ENCODE measurements around the gene NRG3. TPM values are rescaled to one million over a fixed set of nuclear protein-coding genes. Genes with fewer than 3 reads are reported as not detected.

Gene NRG3
- total and polyA plus RNA-seq, 2 of the 8 experiments (the other 6 are each of a cell fraction or from before 2014, with no cell fraction given): 4.2 to 5.0 TPM

DNA sequence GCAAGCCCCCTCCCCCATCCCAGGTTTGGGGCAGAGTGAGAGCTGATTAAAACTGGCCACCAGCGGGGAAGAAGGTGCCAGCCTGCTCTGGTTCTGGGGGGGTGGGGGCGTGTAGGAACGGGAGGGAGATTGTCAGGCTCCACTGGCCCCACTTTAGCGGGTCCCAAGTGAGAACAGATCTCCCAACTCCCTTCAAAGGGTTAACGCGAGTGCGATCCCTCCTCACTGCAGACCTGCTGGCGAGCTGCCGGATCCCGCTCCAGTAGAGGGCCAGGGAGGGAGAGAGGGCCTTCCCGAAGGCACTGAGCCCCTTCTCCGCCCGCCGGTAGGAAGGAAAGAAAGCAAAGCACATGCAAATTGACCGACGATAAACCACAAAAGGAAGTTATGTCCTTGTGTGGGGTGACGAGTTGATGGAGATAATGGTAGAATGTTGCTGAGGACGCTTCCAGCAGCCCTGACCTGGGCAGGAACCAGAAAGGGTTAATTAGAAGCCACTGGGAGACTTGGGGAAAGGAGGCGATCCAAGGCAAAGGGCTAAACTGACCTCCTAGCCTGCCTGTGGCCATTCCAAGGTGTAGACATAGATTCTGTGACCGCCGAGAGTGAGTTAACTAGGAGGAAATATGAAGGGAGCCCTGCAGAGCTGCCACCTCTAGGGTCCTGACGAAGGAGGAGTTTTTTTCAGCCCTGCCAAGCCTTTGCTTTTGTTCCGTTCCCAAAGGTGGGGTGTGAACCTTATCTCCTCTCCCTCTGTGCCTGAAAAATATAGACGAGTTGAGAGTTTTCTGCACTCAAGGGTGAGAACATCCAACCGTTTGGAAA, 1.5 kb downstream of the NRG3 start (continued):
- TF ChIP-seq RBBP5 (IDR thresholded peaks at IDR 0.05; ENCODE audit: borderline replicate concordance, low read depth, low read length) (no peak; the same call in none of the 2 replicates), TCF12 (IDR thresholded peaks at IDR 0.05; ENCODE audit: low read depth, low read length) (no peak), CBX5 (IDR thresholded peaks at IDR 0.05; ENCODE audit: low read depth, low read length) (no peak), KDM5A (IDR thresholded peaks at IDR 0.05; ENCODE audit: low read length) (no peak), SUZ12 (IDR thresholded peaks at IDR 0.05; ENCODE audit: low read length) (no peak), SIRT6 (IDR thresholded peaks at IDR 0.05; ENCODE audit: low read length) (no peak), EZH2 (IDR thresholded peaks at IDR 0.05; ENCODE audit: low read depth, low read length, severe bottlenecking) (peak; percentile 55), KDM4A (IDR thresholded peaks at IDR 0.05; ENCODE audit: low read depth, low read length, severe bottlenecking) (peak; percentile 49), RAD21 (IDR thresholded peaks at IDR 0.05 in 1 of 2, conservative IDR thresholded peaks at IDR 0.05 in 1 of 2; ENCODE audit: low read depth in 2 of 2, low read length in 2 of 2) (peak in 1 of 2 experiments; percentile 3; a peak in 1 of 4 replicates), CTBP2 (IDR thresholded peaks at IDR 0.05; ENCODE audit: borderline replicate concordance, insufficient read depth, insufficient read length, low read length) (peak; percentile 76), MAFK (IDR thresholded peaks at IDR 0.05; ENCODE audit: low read depth, low read length) (no peak), SP4 (IDR thresholded peaks at IDR 0.05; ENCODE audit: low read length) (no peak)
- TF ChIP-seq, protein P1, sequence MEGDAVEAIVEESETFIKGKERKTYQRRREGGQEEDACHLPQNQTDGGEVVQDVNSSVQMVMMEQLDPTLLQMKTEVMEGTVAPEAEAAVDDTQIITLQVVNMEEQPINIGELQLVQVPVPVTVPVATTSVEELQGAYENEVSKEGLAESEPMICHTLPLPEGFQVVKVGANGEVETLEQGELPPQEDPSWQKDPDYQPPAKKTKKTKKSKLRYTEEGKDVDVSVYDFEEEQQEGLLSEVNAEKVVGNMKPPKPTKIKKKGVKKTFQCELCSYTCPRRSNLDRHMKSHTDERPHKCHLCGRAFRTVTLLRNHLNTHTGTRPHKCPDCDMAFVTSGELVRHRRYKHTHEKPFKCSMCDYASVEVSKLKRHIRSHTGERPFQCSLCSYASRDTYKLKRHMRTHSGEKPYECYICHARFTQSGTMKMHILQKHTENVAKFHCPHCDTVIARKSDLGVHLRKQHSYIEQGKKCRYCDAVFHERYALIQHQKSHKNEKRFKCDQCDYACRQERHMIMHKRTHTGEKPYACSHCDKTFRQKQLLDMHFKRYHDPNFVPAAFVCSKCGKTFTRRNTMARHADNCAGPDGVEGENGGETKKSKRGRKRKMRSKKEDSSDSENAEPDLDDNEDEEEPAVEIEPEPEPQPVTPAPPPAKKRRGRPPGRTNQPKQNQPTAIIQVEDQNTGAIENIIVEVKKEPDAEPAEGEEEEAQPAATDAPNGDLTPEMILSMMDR (IDR thresholded peaks at IDR 0.05; ENCODE audit: control extremely low read depth in 1 of 3, insufficient read depth in 1 of 3, low read depth in 1 of 3, low read length in 3 of 3): peak in 1 of 3 experiments; percentile 9; a peak in 1 of 4 replicates
- TF ChIP-seq, protein P2, sequence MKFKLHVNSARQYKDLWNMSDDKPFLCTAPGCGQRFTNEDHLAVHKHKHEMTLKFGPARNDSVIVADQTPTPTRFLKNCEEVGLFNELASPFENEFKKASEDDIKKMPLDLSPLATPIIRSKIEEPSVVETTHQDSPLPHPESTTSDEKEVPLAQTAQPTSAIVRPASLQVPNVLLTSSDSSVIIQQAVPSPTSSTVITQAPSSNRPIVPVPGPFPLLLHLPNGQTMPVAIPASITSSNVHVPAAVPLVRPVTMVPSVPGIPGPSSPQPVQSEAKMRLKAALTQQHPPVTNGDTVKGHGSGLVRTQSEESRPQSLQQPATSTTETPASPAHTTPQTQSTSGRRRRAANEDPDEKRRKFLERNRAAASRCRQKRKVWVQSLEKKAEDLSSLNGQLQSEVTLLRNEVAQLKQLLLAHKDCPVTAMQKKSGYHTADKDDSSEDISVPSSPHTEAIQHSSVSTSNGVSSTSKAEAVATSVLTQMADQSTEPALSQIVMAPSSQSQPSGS (IDR thresholded peaks at IDR 0.05; ENCODE audit: low read length): no peak
- TF ChIP-seq, protein P3, sequence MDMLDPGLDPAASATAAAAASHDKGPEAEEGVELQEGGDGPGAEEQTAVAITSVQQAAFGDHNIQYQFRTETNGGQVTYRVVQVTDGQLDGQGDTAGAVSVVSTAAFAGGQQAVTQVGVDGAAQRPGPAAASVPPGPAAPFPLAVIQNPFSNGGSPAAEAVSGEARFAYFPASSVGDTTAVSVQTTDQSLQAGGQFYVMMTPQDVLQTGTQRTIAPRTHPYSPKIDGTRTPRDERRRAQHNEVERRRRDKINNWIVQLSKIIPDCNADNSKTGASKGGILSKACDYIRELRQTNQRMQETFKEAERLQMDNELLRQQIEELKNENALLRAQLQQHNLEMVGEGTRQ (IDR thresholded peaks at IDR 0.05; ENCODE audit: low read length): no peak
- TF ChIP-seq, protein P4, sequence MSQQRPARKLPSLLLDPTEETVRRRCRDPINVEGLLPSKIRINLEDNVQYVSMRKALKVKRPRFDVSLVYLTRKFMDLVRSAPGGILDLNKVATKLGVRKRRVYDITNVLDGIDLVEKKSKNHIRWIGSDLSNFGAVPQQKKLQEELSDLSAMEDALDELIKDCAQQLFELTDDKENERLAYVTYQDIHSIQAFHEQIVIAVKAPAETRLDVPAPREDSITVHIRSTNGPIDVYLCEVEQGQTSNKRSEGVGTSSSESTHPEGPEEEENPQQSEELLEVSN (IDR thresholded peaks at IDR 0.05): peak; percentile 58; the same call in 1 of the 2 replicates
